SHP77 treated with DMSO at 0.1 percent for 48 hours (cell line): ENCODE data around the gene GRIK4.
"Not testable (repeated sequence)": the region's sequence is repeated elsewhere in the genome, so short reads cannot be mapped to it uniquely, and the experiment has no call there.

ENCODE experiments used
- DNase-seq: peaks from one replicate; lab custom pipeline; 2025; lab: John Stamatoyannopoulos, UW

Gene GRIK4

DNA sequence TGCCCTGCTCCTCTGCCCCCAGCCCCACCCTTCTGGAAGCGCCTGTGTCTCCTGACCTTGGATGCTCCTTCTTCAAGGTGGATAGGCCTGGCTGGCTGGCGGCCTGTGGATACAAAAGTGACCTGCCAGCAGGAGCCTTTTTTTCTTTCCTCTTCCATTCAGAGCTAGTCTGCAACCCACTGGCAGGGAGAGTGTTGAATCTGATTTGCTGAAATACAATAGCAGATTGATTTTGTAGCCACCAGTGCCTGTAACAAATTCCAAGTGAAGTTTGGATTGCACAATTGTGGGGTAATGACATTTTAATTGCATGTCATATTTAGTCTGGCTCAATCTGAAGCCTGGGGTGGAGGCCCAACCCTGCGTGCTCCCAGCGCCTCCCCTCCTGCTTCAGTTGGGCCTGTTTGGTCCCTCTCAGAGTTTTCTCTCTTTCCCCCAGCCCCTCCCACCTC, 97.2 kb downstream of the GRIK4 start:
- no peak for DNase-seq

DNA sequence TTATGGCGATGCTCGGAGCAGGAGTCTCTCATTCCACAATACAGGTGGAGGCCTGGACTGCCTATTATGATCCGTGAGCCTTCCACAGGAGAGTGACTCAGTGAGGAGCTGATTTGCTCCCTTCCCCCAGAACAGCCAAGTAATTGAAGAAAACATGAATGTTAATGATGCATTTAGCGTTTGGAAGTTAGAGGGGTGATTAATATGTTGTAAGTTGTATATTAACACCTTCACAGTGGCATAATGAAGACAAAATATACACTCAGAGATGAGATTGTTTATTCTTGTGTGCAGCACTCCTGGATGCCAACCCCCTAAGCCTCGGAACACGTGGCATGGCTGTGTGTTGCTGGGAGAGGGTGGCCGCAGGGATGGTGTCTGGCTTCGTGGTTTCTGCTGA, 98.6 kb downstream of the GRIK4 start:
- DNase-seq = no peak

DNA sequence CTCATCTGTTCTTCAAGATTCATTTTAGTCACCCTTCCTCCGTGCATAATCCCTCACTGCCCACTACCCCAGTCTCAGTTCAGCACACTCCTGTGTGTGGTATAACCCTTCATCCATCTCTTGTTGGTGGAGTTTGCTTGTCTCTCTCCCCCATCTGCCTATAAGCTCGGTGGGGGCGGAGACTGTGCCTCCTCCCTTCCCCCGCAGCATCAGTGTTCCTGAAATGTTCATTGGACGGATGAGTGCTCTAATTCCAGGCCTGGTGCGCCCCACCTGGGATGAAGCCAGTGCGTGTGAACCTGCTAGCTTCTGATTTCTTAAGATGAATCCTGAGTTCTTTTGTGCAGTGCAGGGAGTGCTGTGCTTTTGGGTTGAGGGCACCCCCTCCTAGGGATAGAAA, 100.0 kb downstream of the GRIK4 start:
- DNase-seq = no peak

DNA sequence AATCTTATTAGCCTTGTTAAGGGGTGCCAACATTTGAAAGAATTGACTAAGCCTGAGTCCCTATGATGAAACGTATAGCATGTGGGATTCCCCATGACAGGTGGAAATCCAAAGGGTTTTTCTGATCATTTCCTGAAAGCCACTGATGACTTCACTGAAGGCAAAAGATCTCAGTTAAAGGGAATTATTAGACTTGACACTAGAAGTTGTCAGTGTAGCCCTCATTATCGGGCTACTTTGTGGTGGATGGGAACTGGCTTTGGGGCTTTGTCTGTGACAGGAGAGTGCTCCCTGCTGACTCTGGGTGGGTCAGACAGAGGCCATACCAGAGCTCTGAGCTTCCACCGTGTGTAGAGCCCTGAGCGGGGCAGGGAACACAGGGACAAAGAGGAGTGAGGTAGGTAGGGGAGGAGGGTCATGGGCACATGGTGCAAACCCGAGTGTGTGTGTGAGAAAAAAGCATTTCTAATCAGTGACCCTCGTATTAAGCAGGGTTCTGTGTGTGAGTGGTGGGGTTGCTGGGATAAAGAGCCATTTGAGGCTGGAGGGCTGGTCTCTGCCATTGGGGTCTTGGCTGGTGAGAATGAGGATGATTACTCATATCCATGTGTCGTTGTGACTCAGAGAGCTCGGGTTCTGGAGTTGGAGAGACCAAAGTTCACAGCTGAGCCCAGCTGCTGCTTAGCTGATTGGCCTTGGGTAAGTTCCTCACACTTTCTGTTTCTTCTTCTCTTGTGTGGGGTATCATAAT, 101.1 kb downstream of the GRIK4 start:
- no peak for DNase-seq

DNA sequence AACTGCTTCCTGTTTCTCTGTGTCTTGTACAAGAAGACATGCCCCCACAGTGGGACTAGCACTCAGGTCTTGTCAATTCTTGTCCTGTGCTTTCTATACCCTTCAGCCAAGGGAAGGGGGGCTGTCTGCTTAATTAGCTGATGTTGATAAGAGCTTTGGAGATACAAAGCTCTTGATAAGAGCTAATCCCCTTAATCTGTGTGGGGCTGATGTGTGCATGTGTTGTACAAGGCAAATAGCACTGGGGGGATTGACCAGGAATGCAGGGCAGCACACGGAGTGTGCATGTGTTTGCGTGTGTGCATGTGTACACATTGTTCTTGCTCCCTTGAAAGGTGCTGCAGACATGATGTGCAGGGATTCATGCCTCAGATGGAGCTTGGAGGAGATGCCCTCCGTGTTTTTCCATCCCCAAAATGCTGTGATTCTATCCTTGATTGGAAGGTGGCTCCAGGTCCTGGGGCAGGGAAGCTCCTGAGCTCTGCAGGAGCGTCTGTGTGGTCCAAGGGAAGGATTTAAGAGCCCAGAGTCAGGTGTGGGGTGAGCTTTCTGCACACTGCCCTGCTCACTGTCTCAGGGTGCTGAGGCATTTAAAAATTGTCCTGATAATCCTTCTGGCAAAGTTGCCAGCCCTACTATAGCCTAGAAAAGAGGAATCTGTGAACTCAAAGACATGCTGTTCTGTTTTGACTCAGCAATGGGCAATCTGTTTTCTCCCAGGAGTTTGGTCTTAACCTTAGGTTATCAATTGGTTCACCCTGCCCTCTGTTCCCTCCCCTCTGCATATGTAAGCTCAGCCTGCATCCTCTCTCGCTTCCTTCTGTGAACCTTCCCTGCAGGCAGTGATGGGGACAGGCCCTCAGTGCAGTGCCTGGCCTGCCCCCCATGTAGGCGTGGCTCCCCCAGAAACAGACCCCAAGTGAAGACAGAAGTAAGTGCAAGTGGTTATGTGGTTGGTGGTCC, 102.0 kb downstream of the GRIK4 start:
- no peak for DNase-seq

DNA sequence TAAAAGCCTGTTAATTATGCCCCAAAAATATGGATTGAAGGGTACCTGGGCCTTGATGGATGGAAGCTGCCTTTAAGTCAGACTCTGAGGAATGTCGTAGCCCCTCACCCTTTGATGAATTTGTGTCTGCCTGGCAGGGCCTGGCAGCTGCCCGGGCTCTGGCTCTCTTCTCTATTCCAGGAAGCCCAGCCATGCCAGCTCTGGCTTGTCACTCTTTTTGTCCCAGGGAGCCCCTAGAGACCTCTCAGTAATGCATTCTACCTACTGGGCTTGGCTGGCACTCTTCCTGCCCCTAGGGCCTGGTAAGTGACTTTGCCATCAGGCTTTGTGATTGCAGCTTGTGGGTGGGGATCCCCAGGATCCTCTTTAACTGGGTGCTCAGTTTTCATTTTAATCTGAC, 103.8 kb downstream of the GRIK4 start:
- DNase-seq = no peak

DNA sequence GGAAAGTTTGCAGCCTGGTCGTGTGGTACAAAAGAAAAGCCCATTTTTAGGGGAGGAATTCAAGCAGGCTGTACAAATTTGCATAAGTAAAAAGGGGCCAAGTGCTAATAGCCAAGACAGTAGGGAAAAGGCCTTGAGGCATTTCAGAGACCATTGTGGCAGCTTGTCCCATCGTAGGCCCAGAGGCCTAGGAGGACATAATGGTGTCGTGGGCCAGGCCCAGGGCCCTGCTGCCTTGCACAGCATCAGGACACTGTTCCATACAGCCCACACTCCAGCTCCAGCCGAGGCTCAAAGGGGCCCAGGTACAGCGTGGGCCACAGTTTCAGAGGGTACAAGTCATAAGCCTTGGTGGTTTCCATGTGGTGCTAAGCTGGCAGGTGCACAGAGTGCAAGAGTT, 106.9 kb downstream of the GRIK4 start:
- no peak for DNase-seq

DNA sequence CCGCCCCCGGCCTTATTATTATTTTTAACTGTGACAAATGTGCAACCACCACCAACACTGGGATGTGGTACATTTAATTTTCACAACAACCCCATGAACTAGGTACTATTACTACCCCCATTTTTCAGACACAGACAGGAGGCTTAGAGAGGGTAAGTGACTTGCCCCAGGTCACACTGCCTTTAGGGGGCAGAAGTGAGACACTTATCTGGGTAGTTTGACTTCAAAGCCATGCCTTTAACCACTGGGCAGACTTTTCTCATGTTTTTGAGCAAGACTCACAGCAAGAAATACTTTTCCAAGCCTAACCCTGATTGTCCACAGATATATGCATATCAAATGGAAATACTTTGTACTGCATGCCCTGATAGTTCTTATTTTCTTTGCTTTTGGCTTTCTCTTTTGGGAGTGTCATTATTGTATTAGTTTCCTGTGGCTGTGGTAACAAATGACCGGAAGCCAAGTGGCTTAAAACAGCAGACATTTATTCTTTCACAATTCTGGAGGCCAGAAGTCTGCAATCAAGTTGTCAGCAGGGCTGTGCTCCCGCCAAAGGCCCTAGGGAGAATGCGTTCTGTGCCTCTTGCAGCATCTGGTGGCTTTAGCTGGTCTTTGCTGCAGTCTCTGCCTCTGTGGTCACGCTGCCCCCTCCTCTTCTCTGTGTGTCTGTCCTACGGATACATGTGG, 110.8 kb downstream of the GRIK4 start:
- no peak for DNase-seq

DNA sequence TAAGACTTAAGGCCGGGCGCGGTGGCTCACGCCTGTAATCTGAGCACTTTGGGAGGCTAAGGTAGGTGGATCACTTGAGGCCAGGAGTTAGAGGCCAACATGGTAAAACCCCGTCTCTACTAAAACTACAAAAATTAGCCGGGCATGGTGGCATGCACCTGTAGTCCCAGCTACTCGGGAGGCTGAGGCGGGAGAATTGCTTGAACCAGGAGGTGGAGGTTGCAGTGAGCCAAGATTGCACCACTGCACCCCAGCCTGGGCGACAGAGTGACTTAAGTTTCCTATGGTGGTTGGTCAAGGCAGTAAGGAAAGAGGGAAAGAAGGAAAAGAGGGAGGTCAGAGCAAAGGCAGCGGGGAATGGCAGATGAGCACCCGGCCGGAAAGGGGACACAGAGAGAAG, 113.4 kb downstream of the GRIK4 start:
- not testable (repeated sequence) for DNase-seq

DNA sequence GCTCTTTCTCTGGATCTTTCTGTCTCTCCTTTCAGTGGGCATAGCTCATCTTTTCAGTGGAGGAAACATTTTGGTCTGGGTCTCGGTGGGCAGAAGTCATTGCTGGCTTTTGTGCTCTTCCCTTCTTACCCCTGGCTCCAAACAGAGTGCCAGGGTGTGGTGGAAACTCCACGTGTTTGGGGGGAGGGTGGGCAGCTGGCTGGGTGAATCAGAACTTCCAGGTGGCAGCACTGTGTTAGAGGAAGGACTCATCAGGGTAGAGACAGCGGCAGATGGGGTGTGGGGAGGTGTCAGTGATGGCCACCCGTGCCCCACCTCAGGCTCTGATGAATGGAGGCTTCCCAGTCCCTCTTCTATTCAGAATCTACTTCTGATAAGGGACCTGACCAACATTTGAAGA, 114.0 kb downstream of the GRIK4 start:
- DNase-seq = no peak

DNA sequence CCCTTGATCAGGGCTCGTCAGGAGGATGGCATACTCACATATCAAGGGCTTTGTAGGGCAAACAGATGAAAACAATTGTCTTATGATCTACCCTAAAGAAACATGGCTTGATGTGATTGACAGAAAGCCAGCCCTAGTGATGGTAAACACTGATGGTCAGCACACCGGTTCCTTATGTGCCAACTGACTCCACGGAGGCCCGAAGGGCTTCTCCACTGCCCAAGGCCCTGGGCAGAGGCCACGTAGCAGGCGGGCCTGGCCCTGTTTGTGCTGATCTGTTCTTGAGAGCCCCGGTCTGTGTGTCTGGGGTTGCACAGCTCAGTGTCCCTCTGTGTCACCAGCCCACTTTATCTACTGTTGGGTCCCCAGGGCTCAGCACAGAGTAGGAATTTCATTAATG, 115.2 kb downstream of the GRIK4 start:
- no peak for DNase-seq

DNA sequence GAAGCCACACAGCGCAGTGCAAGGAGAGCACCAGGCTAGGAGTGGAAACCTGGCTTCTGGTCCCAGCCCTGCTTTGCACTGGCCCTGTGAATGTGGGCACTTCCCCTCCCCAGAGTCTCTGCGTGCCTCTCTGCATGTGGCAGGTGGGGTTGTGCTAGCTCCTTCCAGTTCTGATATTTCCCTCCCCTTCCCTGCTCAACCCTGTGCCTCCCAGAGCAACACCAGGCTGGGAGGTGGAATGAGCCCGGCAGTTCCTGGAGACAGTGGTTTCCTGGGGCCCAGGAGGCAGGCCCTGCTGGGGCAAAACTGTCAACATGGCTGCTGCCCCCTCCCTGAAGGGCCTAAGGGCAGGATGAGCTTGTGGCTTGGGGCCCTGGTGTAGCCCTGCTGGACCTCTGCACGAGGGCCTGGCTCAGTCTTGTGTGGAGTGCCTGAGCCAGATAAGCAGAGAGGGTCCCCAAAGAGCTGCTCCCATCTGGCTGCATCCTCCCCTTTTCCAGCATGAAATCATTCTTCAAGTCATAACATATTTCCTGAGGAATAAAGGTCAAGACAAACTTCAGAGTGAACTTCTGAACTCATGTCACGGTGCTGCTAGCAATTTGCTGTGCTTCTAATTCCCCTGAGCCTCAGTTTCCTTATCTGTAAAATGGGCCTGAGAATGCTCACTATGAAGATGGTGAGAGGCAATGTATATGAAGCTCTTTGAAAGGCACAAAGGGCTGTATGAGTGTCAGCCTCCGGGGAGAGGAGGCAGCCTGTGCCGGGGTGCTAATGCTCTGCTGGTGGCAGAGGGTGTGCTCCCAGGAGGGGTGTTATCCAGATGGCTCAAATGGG, 116.0 kb downstream of the GRIK4 start:
- DNase-seq = no peak

DNA sequence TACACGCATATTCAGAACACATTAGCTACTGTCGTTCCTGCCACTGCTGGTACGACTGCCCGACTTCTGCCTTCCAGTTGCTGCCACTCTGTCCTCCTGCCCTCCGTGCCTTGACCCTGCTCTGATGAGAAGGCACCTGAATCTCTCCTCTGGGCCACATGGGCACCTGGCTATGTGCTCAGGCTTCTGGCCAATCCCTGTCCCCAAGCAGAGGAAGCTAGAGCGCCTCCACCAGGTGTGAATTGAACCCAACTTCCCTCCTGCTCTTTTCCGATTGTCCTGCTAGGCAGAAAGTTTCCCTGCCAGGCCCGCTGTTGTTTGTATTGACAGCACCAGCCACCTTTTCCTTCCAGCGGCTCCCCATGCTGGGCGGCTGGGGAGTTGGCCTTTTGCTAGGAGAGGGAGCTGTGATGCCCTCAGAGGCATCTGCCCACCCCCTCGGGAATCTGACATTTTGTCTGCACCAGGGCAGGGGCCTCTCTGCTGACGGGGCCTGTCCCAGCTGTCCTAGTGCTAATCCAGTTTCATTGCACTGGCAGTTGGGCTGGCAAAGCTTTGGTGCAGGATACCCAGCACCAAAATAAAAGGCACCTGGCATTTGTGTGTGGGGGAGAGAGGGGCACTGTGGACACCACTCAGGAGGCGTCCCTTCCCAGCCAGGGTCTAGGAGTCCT, 118.0 kb downstream of the GRIK4 start:
- no peak for DNase-seq

DNA sequence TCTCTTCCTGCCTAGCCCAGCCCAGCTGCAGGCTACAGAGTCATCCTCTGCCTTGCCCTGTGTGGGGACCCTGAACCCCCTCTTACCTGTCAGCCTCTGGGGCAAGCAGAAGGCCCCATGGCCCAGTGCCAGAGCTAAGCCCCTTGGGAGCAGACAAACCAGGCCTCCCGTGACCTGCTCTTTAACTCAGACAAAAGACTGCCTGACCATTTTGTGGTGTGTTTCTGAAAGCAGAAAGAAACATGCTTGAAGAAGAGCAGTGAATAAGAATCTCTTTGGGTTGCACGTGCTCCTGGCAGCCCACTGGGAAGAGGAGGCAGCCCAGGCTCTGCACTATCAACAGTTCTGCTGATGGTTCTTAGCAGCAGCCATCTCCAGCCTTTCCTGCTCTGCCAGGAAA, 118.6 kb downstream of the GRIK4 start:
- no peak for DNase-seq

DNA sequence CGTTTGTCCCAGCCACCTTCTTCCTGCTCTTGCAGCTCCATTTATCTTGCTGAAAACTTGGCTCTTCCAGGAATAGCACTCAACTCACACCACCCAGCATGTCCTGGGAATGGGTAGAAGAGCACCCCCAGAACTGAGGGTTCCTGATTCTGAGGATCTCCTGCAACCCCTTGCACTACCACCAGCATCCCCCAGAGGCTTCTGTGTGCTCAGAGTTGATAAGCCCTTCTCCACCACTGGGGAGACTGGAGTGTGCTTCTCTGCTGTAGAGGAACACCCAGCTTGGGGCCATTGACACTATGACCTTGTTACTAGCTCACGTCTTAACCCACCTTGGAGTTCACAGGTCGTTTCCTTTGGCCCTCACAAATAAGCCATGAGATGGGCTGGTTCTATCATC, 121.0 kb downstream of the GRIK4 start:
- no peak for DNase-seq

DNA sequence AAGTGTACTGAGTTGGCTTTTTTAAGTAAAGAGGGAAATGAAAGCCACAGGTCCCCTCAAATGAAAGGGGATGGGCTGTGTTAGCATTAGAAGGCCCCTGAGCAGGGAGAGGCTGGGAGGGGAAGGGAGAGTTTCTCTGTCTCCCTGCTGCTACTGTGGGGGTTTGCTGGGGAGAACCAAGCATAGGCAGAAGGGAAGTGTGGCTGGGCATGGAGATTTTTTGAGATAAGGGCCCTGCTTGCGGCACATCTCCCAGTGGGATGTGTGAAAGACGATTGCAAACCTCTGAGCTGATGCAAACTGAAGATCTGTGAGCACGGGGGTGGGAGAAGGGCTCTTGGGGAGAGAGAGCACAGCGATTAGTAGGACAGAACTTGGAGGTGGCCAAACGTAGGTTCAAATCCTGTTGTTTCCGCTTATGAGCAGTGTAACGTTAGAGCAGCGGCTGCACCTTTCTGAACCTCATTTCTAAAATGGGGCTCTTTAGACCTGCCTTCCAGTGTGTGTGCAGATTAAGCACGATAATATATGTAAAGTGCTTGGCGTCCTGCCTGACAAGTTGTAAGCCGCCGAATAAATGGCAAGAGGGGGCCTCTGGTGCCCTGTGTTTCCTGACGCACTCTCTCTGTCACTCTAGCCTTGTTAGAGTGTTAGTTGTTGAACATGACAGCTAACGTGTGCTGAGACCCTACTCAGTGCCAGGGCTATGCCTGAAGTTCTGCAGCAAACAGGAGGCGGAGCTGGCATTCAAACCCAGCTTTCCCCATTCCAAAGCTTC, 122.3 kb downstream of the GRIK4 start:
- DNase-seq = no peak

DNA sequence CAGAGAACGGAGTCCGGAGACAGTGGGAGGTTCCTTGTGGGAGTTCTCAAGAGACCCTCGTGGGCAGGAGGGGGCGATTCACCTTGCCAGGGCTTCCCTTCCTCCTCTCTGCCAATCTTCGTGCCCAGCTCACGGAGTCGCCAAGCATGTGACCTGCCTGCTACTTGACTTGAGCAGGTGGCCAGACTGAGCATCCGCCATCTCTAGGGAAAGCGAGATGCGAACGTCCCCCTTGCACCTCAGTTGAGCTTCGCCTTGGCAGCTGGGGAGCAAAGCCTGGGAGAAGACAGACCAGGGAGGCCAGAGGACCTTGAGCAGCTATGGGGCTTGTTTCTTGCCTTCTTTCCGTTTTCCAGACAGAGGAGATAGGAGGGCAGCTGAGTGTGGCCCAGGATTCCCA, 123.2 kb downstream of the GRIK4 start:
- no peak for DNase-seq

DNA sequence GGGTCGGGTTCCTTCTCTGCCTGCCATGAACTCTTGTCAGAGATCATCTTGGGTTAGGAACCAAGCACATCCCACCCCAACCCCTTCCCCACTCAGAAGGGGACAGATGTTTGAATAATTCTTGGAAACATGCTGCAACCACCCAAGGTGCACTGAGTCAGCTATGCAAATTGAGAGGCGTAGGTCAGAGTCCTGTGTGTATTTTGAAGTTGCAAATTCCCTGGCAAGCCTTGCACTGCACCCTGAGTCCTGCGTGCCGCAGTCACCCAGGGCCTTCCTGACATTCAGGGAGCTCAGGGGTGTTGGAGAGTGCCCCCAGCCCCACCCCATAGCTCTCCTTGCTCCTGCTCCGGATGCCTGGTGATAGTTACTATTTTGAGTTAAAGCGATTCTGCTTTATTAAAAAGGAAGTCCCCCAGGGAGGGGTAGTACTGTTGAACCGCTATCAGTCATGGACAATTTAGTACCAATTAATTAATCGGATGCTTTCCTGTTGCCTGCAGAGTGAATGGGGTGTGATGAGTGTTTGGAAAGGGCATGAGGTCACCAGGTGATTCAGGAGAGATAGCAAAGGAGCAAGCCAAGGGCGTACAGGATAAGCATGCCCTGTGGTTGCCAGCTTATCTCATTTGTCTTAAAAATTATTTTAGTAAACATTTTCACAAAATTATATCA, 123.7 kb downstream of the GRIK4 start:
- no peak for DNase-seq

DNA sequence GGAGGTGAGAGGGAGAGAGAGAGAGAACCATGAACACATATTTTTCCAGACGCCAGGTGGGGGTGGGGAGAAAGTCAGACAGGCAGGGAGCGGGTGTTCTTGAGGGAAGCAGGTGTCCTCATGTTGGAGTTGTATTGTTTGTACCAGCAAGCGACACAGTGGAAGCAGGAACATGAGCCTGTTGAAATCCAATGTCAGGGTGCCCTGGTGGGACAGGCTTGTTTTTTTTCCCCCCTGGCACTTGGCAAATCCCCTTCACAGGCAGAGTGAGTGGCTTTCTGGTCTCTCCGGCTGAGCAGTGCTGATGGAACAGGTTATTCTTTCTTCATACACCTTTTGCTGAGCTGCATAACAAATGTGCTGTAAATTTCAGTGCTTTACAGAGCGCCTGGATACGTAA, 125.6 kb downstream of the GRIK4 start:
- no peak for DNase-seq
